Measurements from ENCODE around the gene CHRNA5.

Gene CHRNA5

GRCh38 chr15:78620021-78620526, 54.8 kb downstream of the CHRNA5 start:
- Histone ChIP-seq H3K27ac (ENCODE audit: low read length) (no peak overlapping the region), H3K4me1 (ENCODE audit: low read length) (no peaks in the 10 kb centered on the region), H3K9ac (ENCODE audit: low read length) (no peak overlapping the region), H3K79me2 (ENCODE audit: low read length) (no peaks in the 10 kb centered on the region), H3K4me2 (ENCODE audit: low read depth, low read length) (no peak overlapping the region), H3K4me3 (ENCODE audit: low read length) (no peak overlapping the region), H3K27me3 (replicated peaks; ENCODE audit: insufficient read depth, low read length) (peaks cover 22% of the 10 kb centered on the region), H4K20me1 (ENCODE audit: insufficient read depth, low read length) (no peaks in the 10 kb centered on the region), H3K36me3 (replicated peaks; ENCODE audit: insufficient read depth, low read length) (no peaks in the 10 kb centered on the region), H3K9me3 (replicated peaks; ENCODE audit: insufficient read depth, low read length) (no peaks in the 10 kb centered on the region), H3K9me2 (replicated peaks; ENCODE audit: insufficient read depth, low read length) (no peaks in the 10 kb centered on the region), H3F3A (ENCODE audit: insufficient read depth, low read length) (no peaks in the 10 kb centered on the region), H2AFZ (ENCODE audit: low read length) (no peak overlapping the region)
- TF ChIP-seq CTCF (IDR thresholded peaks at IDR 0.05; ENCODE audit: low read length), result no peak
- no peak for TF ChIP-seq EZH2 (optimal IDR thresholded peaks at IDR 0.05; ENCODE audit: low read depth, low read length)
- no peak for TF ChIP-seq EZH2phosphoT487 (IDR thresholded peaks at IDR 0.05; ENCODE audit: low read length)
- DNase-seq, result no peak

DNA sequence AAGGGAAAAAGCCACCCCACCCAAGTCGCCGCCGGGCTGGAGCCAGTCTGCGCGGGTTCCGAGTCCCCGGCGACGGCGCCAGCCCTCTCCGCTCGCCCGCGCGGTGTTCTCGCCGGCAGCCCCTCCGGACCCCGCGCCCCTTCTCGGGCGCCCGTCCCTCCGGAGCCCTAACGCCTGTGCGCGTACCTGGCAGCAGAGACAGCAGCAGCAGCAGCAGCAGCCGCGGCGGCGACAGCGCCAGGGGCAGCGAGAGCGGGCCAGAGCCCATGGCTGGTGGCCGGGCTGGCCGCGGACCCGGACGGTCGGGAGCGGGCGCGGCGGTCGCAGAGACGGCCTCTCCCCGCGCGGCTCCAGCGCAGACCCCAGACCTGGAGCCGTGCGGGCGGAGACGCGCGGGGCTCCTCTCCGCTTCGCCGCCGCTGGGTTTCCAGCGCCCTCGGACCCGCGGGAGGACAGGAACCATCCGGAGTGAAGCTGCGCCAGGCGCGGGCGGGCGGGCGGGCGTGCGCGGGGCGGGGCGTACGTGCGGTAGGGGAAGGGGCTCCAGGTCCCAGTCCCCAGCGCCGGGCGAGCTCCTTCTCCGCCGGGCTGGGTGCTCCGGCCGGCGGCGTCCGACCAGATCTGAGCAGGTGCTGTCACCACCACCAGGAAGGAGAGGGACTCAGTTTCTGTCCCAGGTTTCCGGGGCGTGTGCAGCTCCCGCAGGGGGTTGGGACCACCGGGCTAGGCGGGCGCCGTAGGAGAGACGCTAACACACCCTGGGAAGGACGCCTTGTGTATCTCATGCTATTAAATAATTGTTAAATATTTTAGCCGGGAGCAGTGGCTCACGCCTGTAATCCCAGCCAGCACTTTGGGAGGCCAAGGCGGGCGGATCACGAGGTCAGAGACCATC, 55.5 kb downstream of the CHRNA5 start, which contains the start of gene CHRNA3:
TSS of gene CHRNA3 (minus strand) at position 470 of the 895 bp plus-strand sequence. CDS start at position 268, 202 bp downstream.
- Histone ChIP-seq H3K4me1 (ENCODE audit: low read length) (no peaks in the 10 kb centered on the region), H3F3A (ENCODE audit: insufficient read depth, low read length) (no peaks in the 10 kb centered on the region), H3K9me2 (replicated peaks; ENCODE audit: insufficient read depth, low read length) (no peaks in the 10 kb centered on the region), H4K20me1 (ENCODE audit: insufficient read depth, low read length) (no peaks in the 10 kb centered on the region), H3K27me3 (replicated peaks; ENCODE audit: insufficient read depth, low read length) (peaks cover 22% of the 10 kb centered on the region), H3K4me2 (ENCODE audit: low read depth, low read length) (no peak within 1 kb of the TSS), H3K4me3 (ENCODE audit: low read length) (no peak within 1 kb of the TSS), H3K79me2 (ENCODE audit: low read length) (no peaks in the 10 kb centered on the region), H3K36me3 (replicated peaks; ENCODE audit: insufficient read depth, low read length) (no peaks in the 10 kb centered on the region), H3K9me3 (replicated peaks; ENCODE audit: insufficient read depth, low read length) (no peaks in the 10 kb centered on the region), H3K9ac (ENCODE audit: low read length) (no peak within 1 kb of the TSS), H3K27ac (ENCODE audit: low read length) (no peak within 1 kb of the TSS), H2AFZ (ENCODE audit: low read length) (no peak within 1 kb of the TSS)
- DNase-seq, result no peak
- TF ChIP-seq EZH2phosphoT487 (IDR thresholded peaks at IDR 0.05; ENCODE audit: low read length), result no peak
- TF ChIP-seq CTCF (IDR thresholded peaks at IDR 0.05; ENCODE audit: low read length), result no peak
- TF ChIP-seq EZH2 (optimal IDR thresholded peaks at IDR 0.05; ENCODE audit: low read depth, low read length), result no peak

DNA sequence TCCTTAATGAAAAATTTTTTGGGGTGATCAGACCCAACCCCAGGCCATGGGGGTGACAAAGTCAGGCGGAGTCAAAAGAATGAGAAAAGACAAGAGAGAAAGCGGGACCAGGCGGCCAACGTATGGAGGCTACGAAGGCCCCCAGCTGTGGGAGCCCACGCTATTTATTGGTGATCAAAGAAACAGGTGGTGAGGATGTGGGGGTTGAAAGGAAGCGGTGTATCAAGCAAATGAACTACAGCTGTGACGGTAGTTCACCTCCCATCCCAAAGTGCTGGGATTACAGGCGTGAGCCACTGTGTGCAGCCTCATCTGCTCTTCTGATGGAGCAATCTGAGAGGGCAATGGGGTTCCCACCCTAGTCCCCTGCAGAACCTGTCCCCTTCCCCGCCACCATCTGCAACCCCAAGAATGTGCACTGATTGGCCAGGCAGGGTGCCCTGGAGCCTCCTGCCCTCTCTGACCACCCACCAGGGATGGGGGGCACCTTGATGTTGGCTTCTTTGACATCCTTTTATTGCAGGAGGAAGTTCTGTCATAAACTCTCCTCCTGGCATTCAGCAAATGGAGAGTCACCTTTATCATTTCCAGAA, 56.6 kb downstream of the CHRNA5 start:
- Histone ChIP-seq H3K27ac (ENCODE audit: low read length) (no peak overlapping the region), H3F3A (ENCODE audit: insufficient read depth, low read length) (no peaks in the 10 kb centered on the region), H2AFZ (ENCODE audit: low read length) (no peak overlapping the region), H3K9me2 (replicated peaks; ENCODE audit: insufficient read depth, low read length) (no peaks in the 10 kb centered on the region), H3K4me3 (ENCODE audit: low read length) (no peak overlapping the region), H3K4me2 (ENCODE audit: low read depth, low read length) (no peak overlapping the region), H3K9ac (ENCODE audit: low read length) (no peak overlapping the region), H4K20me1 (ENCODE audit: insufficient read depth, low read length) (no peaks in the 10 kb centered on the region), H3K36me3 (replicated peaks; ENCODE audit: insufficient read depth, low read length) (no peaks in the 10 kb centered on the region), H3K4me1 (ENCODE audit: low read length) (no peaks in the 10 kb centered on the region), H3K9me3 (replicated peaks; ENCODE audit: insufficient read depth, low read length) (no peaks in the 10 kb centered on the region), H3K27me3 (replicated peaks; ENCODE audit: insufficient read depth, low read length) (peaks cover 22% of the 10 kb centered on the region), H3K79me2 (ENCODE audit: low read length) (no peaks in the 10 kb centered on the region)
- no peak for DNase-seq
- TF ChIP-seq EZH2phosphoT487 (IDR thresholded peaks at IDR 0.05; ENCODE audit: low read length) (no peak), CTCF (IDR thresholded peaks at IDR 0.05; ENCODE audit: low read length) (no peak), EZH2 (optimal IDR thresholded peaks at IDR 0.05; ENCODE audit: low read depth, low read length) (no peak)

All from MM.1S (cell line).